HFFc6 (cell line): ENCODE data around the gene TSC22D2. TPM values are rescaled to one million over a fixed set of nuclear protein-coding genes. Genes with fewer than 3 reads are reported as not detected.

Experiments
- DNase-seq: peaks from one replicate; pipeline ENCODE4 v3.0.0-alpha.2; 2018
- H3K27ac Mint-ChIP-seq: 2 replicates; pipeline ENCODE4 v1.8.0; 2020; ENCODE audit warnings: mild to moderate bottlenecking, mixed read lengths
- H3K27me3 Mint-ChIP-seq: 2 replicates; pipeline ENCODE4 v1.8.0; 2021; ENCODE audit warnings: mild to moderate bottlenecking, moderate library complexity, mixed read lengths; ENCODE audit not compliant: insufficient read depth
- H3K36me3 Mint-ChIP-seq: 2 replicates; pipeline ENCODE4 v1.8.0; 2021; ENCODE audit warnings: low read depth, mixed read lengths
- H3K4me1 Mint-ChIP-seq: 2 replicates; pipeline ENCODE4 v1.8.0; 2020; ENCODE audit warnings: low read depth, mixed read lengths
- H3K4me3 Mint-ChIP-seq: 2 replicates; pipeline ENCODE4 v1.8.0; 2020; ENCODE audit warnings: mild to moderate bottlenecking, moderate library complexity, mixed read lengths
- H3K9me3 Mint-ChIP-seq: 2 replicates; pipeline ENCODE4 v1.8.0; 2020; ENCODE audit warnings: mild to moderate bottlenecking, mixed read lengths
- total RNA-seq, 6 experiments: library from RNA; stranded (reverse); fragmentation: NEBNext Ultra II Directional; extraction: Animal tissue kit (Norgen Biotek cat#: 25700); gene quantifications; 2 replicates in 1 of 6; 3 replicates in 5 of 6; pipeline ENCODE4 v1.2.3, GENCODE V29; 2021
- TF ChIP-seq, protein P1 (sequence below): fragments of 200-600 bp; sonication (generic); IDR thresholded peaks from 2 replicates; pipeline ENCODE4 v1.5.0; 2021; ENCODE audit warnings: antibody characterized with exemption, mild to moderate bottlenecking

Gene TSC22D2
- total RNA-seq, 6 experiments from 2014 or later: 56.8 to 81.2 (median 63.0) TPM

DNA sequence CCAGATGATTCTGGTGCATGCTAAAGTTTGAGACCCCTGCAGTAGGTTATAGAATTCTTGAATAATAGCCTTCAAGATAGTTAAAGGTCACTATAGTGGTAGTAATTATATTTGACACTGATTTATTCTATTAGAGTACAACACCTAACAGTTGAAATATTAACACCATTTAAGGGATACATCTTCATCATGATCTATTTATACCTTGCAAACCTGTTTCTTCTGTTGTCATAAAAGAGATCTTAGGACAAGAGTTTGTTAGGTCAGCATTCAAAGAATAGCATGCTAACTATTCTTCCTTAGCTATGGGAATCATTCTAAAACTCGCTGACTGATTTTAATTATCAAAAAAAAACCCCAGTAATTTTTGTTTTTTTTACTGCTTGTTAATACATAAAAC is 46.5 kb downstream of the TSC22D2 start:
- H3K4me1 Mint-ChIP-seq: peaks cover 54% of the 10 kb centered on the region
- H3K9me3 Mint-ChIP-seq: no peaks in the 10 kb centered on the region
- H3K27ac Mint-ChIP-seq: no peak overlapping the region
- peaks cover 2% of the 10 kb centered on the region; the same call in 1 of the 2 replicates for H3K27me3 Mint-ChIP-seq
- peaks cover 34% of the 10 kb centered on the region for H3K36me3 Mint-ChIP-seq
- TF ChIP-seq, protein P1, sequence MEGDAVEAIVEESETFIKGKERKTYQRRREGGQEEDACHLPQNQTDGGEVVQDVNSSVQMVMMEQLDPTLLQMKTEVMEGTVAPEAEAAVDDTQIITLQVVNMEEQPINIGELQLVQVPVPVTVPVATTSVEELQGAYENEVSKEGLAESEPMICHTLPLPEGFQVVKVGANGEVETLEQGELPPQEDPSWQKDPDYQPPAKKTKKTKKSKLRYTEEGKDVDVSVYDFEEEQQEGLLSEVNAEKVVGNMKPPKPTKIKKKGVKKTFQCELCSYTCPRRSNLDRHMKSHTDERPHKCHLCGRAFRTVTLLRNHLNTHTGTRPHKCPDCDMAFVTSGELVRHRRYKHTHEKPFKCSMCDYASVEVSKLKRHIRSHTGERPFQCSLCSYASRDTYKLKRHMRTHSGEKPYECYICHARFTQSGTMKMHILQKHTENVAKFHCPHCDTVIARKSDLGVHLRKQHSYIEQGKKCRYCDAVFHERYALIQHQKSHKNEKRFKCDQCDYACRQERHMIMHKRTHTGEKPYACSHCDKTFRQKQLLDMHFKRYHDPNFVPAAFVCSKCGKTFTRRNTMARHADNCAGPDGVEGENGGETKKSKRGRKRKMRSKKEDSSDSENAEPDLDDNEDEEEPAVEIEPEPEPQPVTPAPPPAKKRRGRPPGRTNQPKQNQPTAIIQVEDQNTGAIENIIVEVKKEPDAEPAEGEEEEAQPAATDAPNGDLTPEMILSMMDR: no peak
- DNase-seq: no peak
- H3K4me3 Mint-ChIP-seq: no peak overlapping the region

DNA sequence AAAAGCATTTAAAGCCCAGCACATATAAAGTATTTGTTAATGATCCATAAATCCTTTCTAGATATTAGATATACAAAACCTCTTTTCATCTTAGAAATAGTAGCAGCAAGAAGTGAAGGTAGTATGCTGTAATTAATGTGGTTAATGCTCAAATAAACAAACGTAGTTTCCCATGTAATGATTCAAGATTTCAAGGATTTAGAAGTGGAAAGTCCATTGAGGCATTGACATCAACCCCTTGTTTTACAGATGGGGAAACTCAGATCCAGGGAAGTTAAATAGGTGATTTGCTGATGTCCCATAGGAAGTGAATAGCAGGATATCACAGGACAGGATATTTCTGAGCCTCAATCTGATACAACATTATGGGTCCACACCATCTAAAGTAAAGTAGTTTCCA is 47.2 kb downstream of the TSC22D2 start:
- Mint-ChIP-seq H3K36me3 (peaks cover 36% of the 10 kb centered on the region), H3K4me3 (no peak overlapping the region), H3K9me3 (no peaks in the 10 kb centered on the region), H3K27me3 (peaks cover 2% of the 10 kb centered on the region; the same call in 1 of the 2 replicates), H3K27ac (no peak overlapping the region; the same call in 1 of the 2 replicates), H3K4me1 (peaks cover 48% of the 10 kb centered on the region)
- TF ChIP-seq, protein P1: no peak
- DNase-seq: no peak

DNA sequence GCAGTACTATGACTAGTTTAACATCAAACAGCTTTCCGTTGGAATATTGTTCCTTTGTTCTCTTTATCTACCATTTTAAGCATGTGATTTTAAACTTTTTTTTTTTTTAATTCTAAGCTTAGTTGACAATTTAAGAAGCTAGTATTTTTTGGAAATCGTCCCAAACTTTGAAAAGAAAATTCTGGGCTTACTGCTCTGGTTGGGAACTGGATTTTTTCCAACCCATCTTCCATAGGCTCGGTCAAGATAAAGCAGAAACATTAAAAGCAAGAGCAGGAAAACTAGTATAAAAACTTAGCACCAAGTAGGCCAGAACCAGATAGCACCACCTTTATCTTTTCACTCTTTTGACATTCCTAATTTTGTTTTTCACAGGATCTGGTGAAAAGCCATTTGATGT is 49.9 kb downstream of the TSC22D2 start:
- TF ChIP-seq, protein P1: no peak
- Mint-ChIP-seq H3K36me3 (peaks cover 41% of the 10 kb centered on the region), H3K27me3 (peaks cover 2% of the 10 kb centered on the region; the same call in 1 of the 2 replicates), H3K9me3 (no peaks in the 10 kb centered on the region), H3K4me3 (no peak overlapping the region), H3K4me1 (peaks cover 42% of the 10 kb centered on the region), H3K27ac (peak overlapping the region; percentile 52; the same call in 1 of the 2 replicates)
- DNase-seq: no peak

DNA sequence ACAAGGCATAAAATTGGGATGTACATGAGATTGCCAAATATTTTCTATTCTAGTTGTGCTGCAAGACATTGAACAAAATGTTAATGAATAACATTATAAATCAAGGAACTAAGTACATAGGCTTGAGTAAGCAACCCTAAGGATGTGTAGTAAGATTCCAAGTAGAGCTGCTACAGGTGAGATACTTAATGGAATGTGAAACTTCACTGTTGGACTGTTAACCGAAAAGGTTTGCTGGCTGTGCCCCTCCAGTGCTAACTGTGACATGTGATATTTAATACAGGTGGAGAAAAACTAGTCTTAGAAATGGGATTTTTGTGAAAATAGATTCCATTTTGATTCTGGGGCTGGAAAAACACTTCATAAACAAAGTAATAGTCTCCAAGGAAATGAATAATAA is 52.4 kb downstream of the TSC22D2 start:
- H3K9me3 Mint-ChIP-seq: no peaks in the 10 kb centered on the region
- peaks cover 2% of the 10 kb centered on the region; the same call in 1 of the 2 replicates for H3K27me3 Mint-ChIP-seq
- no peak for DNase-seq
- H3K4me1 Mint-ChIP-seq: peaks cover 40% of the 10 kb centered on the region
- no peak overlapping the region for H3K4me3 Mint-ChIP-seq
- H3K27ac Mint-ChIP-seq: no peak overlapping the region; the same call in 1 of the 2 replicates
- peaks cover 48% of the 10 kb centered on the region for H3K36me3 Mint-ChIP-seq
- TF ChIP-seq, protein P1: no peak

DNA sequence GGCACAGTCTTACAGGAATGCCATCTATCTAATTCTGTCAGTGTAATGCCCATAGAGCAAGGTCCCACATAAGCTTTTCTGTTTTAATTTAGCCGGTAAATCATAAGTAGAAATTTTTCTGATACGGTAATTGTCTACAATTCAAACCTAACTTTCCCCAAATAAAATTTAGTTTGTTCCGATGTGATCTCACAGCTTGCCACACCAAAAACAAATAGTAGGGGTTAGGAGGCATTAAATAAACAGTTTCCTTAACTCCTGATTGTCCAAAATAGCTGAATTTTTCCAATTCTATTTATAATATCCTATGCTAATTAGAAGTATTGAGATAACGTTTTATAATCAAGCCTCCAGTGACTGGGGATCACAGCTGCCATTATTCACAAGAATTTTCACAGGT is 53.3 kb downstream of the TSC22D2 start:
- no peaks in the 10 kb centered on the region for H3K9me3 Mint-ChIP-seq
- H3K4me3 Mint-ChIP-seq: no peak overlapping the region
- peaks cover 2% of the 10 kb centered on the region; the same call in 1 of the 2 replicates for H3K27me3 Mint-ChIP-seq
- peaks cover 55% of the 10 kb centered on the region for H3K36me3 Mint-ChIP-seq
- H3K27ac Mint-ChIP-seq: peak overlapping the region; percentile 34; the same call in 1 of the 2 replicates
- no peak for DNase-seq
- TF ChIP-seq, protein P1: no peak
- H3K4me1 Mint-ChIP-seq: peaks cover 47% of the 10 kb centered on the region
